ENCODE measurements around the gene CLEC20A.

GRCh38 chr1:178496410-178497135 is at the start of gene CLEC20A:
- no peak for TF ChIP-seq CTCF (IDR thresholded peaks at IDR 0.05)
- TF ChIP-seq EP300 (IDR thresholded peaks at IDR 0.05) = no peak

Measured in ovary (tissue), 3 donors.